NCI-H226 (cell line): ENCODE data around the gene P2RX7.
"Not testable (repeated sequence)": the region's sequence is repeated elsewhere in the genome, so short reads cannot be mapped to it uniquely, and the experiment has no call there.

Experiments
- DNase-seq: peaks from one replicate; pipeline ENCODE4 v3.0.0-alpha.2; 2015

Gene P2RX7

DNA sequence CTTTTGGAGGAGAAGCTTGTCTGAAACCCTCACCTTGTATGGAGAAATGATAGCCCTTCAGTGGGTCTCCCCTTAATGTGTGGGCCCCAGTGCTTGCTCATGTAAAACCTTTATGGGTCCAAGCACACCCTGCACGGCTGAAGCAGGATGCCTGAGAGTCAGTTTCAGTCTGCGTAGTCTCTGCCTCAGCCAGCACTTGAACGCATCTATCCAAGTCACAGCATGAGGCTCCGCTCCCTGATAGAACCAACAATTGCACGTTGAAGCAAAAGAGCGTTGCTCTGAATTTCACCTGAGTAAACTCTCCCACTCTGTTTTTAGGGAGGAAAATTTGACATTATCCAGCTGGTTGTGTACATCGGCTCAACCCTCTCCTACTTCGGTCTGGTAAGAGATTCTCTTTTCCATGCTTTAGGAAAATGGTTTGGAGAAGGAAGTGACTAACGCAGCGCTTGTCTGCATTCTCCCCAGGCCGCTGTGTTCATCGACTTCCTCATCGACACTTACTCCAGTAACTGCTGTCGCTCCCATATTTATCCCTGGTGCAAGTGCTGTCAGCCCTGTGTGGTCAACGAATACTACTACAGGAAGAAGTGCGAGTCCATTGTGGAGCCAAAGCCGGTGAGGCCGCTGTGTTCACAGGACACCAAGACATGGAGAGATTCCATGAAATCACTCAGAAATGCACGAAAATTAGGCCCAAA lies 44.3 kb downstream of the P2RX7 start:
- DNase-seq = no peak

DNA sequence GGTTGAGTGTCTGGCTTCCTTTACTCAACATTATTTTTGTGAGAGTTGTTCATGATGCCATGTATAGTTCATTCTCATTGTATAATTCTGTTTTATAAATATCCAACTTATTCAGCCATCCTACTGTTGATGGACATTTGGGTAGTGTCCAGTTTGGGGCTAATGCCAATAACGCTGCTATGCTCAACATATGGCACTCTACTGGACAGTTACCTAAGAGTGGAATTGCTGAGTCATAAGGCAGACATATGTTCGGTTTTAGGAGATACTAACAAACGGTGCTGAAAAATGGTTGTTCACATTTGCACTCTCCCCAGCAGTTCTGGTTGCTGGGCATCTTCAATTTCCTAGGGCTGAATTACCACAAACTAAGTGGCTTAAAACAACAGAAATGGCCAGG lies 48.5 kb downstream of the P2RX7 start:
- peak; percentile 28 for DNase-seq

DNA sequence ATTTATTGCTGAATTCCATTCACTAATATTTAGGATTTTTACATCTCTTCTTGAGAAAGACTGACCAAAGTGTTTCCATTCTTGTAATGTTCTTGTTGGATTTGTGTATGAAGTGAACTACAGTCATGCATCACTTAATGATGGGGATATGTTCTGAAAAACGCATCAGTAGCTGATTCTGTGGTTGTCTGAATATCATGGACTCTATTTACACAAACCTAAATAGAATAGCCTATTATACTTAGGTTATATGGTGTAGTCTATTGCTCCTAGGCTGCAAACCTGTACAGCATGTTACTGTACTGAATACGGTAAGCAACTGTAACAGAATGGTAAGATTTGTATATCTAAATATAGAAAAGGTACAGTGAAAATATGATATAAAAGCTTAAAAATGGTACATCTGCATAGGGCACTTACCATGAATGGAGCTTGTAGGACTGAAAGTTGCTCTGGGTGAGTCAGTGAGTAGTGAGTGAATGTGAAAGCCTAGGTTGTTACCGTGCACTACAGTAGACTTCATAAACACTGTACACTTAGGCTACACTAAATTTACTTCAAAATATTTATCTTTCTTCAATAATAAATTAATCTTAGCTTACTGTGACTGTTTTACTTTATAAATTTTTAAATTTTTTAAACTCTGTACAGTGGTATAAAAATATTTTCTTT lies 49.7 kb downstream of the P2RX7 start:
- no peak for DNase-seq

DNA sequence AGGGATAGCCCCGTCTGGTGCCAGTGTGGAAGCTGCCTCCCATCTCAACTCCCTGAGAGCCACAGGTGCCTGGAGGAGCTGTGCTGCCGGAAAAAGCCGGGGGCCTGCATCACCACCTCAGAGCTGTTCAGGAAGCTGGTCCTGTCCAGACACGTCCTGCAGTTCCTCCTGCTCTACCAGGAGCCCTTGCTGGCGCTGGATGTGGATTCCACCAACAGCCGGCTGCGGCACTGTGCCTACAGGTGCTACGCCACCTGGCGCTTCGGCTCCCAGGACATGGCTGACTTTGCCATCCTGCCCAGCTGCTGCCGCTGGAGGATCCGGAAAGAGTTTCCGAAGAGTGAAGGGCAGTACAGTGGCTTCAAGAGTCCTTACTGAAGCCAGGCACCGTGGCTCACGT lies 51.7 kb downstream of the P2RX7 start:
- DNase-seq = no peak

DNA sequence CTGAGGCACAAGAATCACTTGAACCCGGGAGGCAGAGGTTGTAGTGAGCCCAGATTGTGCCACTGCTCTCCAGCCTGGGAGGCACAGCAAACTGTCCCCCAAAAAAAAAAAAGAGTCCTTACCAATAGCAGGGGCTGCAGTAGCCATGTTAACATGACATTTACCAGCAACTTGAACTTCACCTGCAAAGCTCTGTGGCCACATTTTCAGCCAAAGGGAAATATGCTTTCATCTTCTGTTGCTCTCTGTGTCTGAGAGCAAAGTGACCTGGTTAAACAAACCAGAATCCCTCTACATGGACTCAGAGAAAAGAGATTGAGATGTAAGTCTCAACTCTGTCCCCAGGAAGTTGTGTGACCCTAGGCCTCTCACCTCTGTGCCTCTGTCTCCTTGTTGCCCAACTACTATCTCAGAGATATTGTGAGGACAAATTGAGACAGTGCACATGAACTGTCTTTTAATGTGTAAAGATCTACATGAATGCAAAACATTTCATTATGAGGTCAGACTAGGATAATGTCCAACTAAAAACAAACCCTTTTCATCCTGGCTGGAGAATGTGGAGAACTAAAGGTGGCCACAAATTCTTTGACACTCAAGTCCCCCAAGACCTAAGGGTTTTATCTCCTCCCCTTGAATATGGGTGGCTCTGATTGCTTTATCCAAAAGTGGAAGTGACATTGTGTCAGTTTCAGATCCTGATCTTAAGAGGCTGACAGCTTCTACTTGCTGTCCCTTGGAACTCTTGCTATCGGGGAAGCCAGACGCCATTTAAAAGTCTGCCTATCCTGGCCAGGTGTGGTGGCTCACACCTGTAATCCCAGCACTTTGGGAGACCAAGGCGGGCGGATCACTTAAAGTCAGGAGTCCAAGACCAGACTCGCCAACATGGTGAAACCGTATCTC lies 52.6 kb downstream of the P2RX7 start:
- DNase-seq = no peak

DNA sequence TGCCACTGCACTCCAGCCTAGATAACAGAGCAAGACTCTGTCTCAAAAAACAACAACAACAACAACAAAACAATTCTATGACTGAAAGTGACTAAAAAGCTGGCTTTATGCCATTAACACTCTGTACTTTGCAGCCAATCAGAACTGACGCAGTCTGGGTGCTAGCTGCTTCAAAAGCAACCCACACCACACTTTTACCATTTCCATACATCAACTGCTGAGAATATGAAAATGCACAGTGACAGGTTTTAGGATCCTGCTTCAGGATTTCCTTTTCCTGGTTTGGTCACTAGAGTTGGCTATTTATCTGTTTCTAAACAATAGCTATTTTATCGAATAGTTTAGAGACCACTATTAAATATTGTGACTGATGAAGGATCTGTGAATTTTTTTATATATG lies 54.1 kb downstream of the P2RX7 start:
- DNase-seq = no peak

DNA sequence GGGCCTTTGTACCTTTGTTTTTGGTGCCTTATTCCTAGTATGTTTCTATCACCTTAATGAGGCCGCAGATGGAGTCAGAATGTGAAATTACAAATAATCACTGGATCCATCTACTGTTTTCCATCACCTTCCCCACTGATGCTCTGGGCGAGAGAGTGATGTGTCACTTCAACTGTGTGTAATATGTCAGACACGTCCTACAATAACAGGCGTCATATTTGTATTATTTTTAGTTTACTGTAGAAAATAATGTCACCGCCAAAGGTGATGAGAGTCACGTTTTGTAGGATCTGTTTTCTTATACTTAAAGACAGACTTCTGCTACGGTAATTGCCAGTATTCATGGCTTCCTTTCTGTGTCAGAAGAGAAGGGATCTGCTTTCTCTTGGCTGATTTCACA lies 54.8 kb downstream of the P2RX7 start:
- no peak for DNase-seq

DNA sequence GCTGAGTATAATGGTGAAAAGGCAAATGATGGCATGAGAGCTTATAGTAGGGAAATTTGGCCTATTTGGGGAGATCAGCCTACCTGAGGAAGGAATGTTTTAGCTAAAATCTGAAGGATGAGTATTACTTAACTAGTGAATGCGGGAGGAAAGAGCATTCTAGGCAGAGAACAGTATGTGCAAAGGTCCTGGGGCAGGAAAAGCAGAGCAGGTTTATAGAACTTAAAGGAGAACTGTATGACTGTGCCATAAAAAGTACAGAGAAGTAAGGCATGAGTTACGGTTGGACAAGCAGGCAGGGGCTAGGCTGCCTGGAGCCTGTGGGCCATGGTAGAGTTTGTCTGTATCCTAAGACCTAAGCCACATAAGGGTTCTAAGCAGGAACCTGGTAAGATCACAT lies 55.6 kb downstream of the P2RX7 start:
- DNase-seq = no peak

DNA sequence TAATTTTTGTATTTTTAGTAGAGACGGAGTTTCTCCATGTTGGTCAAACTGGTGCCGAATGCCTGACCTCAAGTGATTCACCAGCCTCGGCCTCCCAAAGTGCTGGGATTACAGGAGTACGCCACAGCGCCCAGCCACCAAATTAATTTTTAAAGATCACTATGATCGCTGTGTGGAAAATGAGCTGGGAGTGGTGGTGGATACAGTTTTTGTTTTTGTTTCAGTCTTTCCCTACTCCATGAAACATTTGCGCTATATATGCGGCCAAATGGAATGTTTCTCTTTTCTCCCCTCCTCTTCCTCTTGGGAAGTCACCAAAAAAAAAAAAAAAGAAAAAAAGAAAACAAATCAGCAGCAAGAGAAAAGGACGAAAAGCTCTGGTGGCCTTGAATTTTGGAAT lies 56.5 kb downstream of the P2RX7 start:
- DNase-seq = no peak

DNA sequence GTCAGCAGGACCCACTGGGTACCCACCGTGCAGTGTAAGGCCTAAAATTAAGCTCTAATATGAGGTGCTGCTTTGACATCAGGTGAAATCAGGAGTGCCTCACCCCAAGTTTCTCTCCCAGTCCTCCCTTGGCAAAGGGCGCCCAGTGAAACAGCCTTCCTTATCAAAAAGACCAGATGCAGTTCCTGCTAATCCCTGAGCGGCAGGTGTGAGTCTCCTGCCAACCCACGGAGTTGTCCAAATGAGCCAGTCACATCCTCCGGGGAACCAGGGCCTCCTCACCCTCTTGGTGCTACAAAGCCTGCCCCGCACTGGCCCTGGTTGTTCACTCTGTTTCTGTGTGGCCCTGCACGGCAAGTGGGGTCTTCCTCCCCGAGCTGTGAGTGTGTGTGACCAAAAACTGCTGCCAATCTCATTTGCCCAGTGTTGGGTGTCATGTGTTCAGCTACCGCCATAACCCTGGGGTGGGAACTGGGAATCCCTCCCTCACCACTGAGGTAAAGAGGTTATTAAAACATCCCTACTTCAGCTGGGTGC lies 57.0 kb downstream of the P2RX7 start:
- no peak for DNase-seq

DNA sequence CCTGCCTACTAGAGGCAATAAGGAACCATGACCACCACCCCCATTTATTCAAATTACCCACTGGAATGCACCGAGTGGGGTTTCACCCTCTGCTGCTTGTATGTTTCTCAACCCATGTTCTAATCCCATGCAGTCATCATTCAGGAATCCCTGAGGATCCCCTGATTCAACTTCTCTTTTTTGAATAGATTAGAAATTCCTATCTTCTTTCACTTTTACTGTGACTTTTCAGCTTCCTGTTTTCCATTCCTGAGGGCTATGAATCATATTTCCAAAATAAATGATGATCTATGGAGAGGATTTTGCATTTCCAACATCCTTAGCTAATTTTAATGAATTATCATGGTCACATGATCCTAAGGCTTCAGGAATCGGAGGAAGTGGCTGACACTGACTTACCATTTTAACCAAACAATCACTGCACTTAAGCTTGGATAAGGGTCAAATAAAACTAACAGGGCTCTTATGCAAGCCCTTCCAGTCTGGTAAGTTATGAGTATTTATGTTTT lies 57.9 kb downstream of the P2RX7 start:
- peak; percentile 94 for DNase-seq

DNA sequence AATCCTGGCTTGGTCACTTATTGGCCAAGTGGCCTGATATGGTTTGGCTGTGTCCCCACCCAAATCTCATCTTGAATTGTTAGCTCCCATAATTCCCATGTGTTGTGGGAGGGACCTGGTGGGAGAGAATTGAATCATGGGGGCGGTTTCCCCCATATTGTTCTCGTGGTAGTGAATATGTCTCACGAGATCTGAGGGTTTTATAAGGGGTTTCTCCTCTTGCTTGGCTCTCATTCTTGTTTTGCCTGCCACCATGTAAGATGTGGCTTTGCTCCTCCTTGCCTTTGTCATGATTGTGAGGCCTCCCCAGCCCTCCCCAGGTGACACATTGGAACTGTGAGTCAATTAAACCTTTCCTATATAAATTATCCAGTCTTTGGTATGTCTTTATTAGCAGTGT lies 58.5 kb downstream of the P2RX7 start:
- no peak for DNase-seq

DNA sequence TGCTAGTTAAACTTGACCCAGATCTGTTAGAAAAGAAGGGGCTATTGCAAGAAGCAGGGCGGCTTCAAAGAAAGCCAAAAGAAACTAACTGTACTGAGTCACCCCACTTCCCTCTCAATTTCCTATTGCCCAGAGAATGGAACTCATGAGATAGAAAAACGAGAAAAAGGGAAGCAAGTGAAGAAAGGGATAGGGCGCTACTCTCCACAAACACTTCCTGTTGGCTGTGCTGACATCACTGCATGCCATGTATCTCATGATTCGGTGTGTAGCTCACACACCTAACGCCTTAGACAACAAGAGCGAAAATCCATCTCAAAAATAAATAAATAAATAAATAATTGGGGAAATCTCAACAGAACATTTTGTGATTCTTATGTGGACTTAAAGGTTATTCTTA lies 64.2 kb downstream of the P2RX7 start:
- DNase-seq = no peak

DNA sequence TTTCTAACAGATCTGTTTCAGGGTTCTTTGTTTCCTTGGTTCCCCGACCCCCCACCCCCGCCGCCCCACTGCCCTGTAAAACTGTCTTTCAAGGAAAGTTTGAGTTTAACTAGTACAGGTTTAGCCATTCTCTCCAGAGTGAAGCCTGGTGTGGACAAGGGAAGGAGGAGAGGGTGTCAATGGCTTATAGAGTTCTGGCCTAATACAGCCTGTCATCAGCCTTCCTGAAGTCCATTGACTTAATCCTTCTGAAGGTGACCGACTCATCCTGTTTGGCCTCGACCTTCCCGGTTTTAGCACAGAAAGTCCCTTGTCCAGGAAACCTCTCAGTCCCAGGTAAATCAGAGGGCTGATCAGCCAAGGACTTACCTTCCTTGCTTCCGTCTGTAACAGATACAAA lies 66.3 kb downstream of the P2RX7 start:
- no peak for DNase-seq

DNA sequence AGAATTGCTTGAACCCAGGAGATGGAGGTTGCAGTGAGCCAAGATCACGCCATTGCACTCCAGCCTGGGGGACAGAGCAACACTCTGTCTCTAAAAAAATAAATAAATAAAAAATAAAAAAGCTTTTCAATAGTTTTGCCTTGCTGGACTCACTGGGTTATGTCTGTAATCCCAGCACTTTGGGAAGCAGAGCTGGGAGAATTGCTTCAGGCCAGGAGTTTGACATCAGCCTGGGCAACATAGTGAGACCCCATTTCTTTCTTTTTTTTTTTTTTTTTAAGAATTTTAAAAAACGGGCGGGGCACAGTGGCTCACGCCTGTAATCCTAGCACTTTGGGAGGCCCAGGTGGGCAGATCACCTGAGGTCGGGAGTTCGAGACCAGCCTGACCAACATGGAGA lies 68.5 kb downstream of the P2RX7 start:
- not testable (repeated sequence) for DNase-seq

DNA sequence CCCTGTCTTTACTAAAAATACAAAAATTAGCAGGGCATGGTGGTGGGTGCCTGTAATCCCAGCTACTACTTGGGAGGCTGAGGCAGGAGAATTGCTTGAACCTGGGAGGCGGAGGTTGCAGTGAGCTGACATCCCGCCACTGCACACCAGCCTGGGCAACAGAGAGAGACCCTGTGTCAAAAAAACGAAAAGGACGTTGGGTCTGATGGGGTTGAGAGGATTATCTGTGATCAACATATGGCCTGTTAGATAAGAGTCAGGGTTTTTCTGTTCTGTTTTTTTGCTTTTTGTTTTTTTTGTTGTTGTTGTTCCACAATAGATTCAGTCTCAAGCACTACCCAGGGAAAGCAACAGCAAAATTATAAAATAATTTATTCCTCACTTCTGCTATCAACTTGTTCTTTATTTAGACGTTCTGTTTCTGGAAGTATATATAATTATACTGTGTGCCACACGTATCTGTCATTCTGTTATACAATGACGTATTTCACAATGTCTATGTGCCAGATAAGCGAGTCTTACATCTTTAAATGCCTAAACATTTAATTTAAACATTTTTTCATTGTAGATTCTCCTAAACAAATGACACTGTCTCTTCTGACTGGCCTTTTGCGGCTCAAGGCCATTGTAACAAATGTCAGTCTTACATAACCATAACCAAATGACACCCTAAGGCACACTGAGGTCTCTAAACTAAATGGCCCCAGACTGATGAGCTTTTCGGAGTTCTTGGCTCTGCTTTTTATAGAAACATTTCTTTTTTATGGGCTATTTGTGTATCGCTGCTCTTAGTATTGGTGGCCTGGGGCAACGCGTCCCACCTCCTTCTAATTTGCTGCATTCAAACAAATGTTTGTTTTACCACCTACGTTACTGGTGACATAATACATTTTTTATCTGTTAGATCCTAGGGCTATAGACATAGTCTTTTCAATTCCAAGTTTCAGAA lies 70.0 kb downstream of the P2RX7 start:
- no peak for DNase-seq

DNA sequence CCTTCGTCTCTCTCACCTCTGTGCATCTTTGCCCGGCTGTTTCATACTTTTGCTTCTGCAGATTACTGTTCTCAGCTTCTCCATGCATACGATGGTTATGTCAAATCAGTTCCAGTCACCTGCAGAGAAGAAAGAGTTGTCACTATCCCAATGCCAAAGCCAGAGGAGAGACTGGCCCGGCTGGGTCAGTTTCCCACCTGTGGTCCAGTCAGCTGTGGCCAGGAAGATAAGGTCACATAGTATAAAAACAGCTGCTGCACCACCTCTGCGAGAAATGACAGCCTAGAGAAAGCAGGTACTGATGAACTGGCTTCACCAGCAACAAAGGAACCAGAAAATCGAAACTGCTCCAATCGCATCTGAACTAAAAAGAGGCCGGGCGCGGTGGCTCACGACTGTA lies 70.8 kb downstream of the P2RX7 start:
- DNase-seq = no peak

DNA sequence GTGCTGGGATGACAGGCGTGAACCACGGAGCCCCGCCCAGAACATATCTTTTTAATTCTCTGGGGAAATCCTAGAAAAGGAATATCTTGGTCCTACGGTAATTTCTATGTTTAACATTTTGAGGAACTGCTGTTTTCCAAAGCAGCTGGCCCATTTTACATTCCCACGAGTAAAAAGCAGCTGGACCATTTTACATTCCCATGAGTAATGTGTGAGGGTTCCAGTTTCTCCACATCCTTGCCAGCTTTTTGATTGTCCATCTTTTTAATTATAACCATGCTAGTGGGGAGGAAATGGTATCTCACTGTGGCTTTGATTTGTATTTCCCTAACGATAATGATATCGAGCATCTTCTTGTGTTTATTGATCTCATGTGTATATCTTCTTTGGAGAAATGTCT lies 72.8 kb downstream of the P2RX7 start:
- DNase-seq = no peak

DNA sequence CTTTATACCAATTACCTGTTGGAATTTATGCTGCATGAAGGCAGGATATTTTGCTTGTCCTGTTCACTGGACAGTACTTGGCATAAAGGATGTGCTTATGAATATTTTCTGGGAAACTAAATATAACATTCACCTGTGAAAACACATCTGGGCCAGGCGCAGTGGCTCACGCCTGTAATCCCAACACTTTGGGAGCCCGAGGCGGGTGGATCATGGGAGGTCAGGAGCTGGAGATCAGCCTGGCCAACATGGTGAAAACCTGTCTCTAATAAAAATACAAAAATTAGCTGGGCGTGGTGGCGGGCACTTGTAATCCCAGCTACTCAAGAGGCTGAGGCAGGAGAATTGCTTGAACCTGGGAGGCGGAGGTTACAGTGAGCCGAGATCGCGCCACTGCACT lies 75.9 kb downstream of the P2RX7 start:
- not testable (repeated sequence) for DNase-seq

DNA sequence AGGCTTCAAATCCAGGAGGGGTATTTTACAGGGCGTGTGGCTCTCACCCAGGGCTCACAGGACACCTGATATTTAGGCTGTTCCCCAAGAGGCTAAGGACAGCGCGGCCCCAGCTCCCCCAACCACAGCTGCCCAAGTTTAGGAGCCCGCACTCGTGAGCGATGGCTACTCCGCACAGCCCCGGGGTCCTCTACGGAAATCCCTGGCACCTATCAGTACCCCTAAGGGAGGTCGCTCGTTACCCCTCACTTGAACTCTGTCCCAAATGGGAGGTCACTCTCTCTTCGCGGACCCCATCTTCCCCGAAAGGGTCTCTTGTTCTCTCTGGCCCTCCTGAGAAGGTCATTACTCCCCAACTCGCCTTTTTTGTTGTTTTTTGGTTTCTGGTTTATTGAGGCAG lies 76.5 kb downstream of the P2RX7 start:
- no peak for DNase-seq

DNA sequence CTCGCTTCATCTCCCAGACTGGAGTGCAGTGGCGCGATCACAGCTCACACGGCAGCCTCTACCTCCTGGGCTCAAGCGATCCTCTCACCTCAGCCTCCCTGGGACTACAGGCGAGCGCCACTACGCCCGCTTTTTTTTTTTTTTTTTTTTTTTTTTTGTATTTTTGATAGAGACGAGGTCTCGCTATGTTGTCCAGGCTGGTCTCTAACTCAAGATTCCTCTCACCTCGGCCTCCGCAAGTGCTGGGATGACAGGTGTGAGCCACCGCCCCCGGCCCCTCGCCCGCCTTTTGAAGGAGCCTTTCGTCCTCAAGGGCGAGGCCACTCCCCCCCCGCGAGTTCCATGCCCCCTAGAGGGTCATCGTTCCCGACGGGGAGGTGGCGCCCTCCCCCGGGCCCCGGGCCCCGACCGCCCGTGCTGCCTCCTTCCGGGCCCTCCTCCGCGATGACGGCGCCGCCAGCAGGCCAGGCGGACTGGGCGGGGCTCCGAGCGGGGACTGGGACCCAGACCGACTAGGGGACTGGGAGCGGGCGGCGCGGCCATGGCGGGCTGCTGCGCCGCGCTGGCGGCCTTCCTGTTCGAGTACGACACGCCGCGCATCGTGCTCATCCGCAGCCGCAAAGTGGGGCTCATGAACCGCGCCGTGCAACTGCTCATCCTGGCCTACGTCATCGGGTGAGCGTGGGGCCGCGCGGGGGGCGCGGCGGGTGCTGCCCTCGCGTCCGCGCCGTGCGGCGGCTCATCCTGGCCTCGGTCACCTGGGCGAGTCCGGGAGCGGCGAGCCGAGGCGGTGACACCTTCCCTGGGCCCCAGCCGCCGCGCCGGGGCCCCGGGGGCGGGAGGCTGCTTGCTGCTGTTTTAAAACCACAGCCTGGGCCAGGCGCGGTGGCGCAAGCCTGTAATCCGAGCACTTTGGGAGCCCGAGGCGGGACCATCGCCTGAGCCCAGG lies 77.2 kb downstream of the P2RX7 start, which contains the start of gene P2RX4:
P2RX4 (plus strand) TSS at position 506 of the 949 bp plus-strand sequence; CDS start at position 542, 36 bp downstream.
- DNase-seq = peak; percentile 62
